ENCODE data around the gene PPDPF.
"Not testable (repeated sequence)": the region's sequence is repeated elsewhere in the genome, so short reads cannot be mapped to it uniquely, and the experiment has no call there.

The PPDPF gene

GRCh38 chr20:63500902-63501817 is 19.4 kb upstream of the PPDPF start:
- DNase-seq, result peak in 1 of 2 experiments; percentile 66

GRCh38 chr20:63501818-63502670 is 18.5 kb upstream of the PPDPF start:
- peak; percentile 85 to 87 for DNase-seq

DNA sequence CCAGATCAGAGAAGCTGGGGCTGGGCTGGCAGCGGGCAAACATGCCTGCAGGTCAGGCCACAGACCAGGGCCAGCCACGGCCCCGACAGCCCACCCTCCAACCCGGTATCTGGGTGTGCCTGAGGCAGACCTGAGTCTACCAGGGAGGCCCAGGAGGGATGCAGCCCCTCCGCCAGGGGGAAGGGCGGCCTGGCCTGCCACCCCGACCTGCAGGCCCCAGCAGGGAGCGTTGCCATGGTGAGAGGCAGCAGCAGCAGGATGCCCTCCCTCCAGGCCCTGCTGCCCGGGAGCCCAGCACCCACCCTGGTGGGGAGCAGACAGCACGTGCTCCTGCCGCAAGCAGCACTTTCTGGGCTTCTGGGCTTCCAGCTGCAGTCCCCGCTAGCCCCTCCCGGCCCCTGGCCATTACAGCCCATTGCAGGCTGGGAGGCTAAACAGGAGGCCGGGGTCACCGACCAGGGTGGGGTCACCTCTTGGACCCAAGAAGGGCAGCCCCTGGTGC is 17.8 kb upstream of the PPDPF start:
- peak; percentile 78 to 91 for DNase-seq

DNA sequence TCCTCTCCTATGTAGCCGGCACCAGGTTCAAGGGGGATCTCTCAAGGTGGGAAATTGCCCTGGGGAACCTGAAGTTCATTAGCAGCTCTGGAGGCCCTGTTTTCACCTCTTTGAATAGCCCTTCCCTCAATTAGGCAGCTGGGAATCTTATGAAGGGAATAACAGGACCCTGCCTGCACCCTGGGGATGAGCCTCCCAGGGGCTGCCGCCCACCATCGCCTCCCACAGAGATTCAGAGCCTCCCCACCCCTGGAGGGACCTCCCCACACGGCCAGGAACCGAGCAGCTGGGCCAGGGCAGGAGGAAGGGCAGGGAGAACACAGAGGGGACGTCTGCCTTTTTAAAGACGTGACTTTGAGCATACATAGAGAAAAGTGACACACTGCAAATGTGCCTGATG is 17.0 kb upstream of the PPDPF start:
- no peak for DNase-seq

DNA sequence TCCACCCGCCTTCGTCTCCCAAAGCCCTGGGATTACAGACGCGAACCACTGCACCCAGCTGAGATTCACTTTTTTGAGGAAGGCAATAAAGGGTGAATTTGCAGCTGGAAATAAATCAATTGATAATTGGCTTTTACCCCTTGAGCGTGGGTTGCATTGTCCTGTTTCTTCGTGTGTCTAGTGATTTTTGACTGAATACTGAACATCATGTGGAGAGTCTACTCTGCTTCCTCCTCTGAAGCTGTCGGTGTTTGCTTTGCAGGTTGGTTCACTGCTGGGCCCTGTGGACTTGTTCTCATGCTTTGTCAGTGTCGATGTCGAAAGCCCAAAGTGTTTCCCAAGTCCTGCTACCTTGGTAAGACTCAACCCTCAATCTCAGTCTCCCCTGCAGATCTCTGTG is 15.9 kb upstream of the PPDPF start:
- DNase-seq, result no peak

GRCh38 chr20:63505281-63505680 is 15.3 kb upstream of the PPDPF start:
- no peak for DNase-seq

- no peak for DNase-seq
Observed at GRCh38 chr20:63505723-63506122, 14.8 kb upstream of the PPDPF start.

DNA sequence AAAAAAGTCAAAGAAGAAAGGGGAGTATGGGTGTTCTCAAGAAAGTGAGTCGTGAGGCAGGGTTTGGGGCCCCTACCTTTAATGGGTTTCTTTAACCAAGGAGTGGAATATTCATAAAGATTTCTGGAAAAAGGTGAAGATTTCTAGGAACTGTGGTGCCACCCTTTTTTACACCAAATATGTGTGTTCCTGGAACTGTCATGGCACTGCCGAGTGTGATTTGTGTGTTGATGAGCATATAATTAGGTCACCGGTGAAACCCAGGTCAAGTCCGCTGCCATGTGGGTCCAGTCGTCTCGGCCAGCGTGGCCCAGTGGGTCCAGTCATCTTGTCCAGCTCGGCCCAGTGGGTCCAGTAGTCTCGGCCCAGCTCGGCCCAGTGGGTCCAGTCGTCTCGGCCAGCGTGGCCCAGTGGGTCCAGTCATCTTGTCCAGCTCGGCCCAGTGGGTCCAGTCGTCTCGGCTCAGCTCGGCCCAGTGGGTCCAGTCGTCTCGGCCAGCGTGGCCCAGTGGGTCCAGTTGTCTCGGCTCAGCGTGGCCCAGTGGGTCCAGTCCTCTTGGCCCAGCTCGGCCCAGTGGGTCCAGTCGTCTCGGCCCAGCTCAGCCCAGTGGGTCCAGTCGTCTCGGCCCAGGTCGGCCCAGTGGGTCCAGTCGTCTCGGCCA is 13.4 kb upstream of the PPDPF start:
- no peak for DNase-seq

DNA sequence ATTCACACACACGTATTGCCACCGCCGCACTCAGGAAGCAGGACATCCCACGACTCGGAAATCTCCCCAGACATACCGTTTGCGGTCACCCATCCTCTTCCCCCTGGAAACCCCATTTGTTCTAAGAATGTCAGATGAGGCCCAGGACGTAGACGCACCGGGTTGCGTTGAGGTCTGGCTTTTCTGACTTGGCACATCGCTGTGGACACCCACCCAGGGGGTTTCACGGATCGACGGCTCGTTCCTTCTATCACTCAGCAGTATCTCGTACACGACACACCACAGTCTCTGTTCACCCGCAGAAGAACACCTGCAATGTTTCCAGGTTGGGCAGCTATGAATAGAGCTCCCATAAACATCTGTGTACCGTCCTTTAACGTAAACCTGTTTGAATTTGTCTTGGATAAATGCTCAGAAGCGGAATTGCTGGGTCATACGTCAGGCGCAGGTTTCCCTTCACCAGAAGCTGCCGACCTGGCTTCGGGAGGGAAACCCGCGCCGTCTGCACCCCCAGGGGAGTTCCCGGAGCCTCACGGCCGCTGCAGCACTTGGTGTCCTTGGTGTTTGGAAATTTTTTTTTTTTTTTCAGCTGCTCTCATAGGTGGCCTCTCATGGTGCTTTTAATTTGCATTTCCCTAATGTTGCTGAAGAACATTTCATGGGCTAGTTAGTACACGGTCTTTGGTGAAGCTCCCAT is 12.3 kb upstream of the PPDPF start:
- DNase-seq, result no peak

- no peak for DNase-seq
Observed at GRCh38 chr20:63509088-63509564, 11.4 kb upstream of the PPDPF start.

- no peak for DNase-seq
Observed at GRCh38 chr20:63513207-63513606, 7.4 kb upstream of the PPDPF start.

GRCh38 chr20:63514520-63514919 is 6.0 kb upstream of the PPDPF start:
- not testable (repeated sequence) for DNase-seq

GRCh38 chr20:63517376-63518309 is 2.9 kb upstream of the PPDPF start:
- DNase-seq, result no peak

DNA sequence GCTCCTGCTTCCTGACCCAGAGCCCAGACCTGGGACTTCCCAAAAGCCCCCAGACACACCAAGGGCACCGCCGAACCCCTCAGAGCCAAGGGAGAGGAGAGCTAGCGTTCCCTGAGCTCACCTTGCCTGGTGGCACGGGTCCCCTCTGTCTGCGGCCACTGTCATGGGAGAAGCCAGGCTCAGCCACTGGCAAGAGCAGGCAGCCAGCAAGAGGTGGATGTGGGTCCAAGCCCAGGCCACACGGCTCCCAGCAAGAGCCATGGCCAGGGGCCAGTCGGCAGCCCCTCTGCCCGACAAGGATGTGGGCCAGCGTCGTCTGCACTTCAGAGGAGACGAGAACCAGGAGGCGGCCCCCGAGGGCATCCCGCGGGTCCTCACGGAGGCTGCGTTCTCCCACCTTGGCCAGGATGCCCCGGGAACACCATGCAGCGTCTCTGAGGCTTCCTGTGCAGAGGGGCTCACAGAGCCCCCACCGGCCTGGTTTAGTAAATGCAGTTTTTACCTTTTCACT is 2.2 kb upstream of the PPDPF start:
- DNase-seq, result no peak

GRCh38 chr20:63518946-63519667 is 1.5 kb upstream of the PPDPF start:
- DNase-seq, result no peak

DNA sequence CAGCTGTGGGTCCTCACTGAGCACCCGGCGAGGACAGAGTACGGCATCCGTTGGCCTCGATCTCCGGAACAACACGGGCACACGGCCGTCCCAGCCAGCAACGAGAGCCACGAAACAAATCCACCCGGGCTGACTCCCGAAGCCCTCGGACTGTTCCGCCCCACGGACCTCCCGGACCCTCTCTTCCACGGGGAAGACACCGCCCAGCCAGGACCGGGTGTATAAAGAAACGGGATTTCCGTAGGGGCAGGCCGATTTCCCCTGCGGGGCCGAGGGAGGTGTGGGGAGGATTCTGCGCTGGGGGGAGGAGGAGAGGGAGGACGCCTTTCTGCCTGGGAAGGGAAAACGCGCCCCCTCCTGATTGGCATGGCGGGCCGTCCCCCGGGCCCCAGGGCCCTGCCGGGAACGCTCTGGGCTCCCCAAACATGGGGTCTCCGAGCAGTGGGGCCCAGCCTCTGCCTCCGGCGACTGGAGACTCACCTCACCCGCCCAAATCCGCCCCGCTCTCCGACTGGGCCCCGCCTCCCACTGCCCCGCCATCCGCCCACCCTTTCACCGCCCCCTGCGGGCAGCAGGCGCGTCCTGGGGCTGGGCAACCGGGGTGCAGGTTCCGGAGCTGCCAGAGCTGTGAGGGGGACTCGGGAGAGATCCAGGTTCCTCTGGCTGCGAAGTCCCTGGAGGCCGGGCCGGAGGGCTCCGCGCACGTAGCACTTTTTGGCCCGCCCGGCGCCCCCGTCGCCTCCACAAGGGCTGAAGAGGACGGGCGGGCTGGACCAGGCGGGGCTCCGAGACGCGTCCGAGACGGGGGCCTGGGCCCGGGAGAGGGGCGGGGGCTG is 679 bp upstream of the PPDPF start:
- peak; percentile 58 to 59 for DNase-seq

GRCh38 chr20:63520934-63521601 is 503 bp downstream of the PPDPF start:
- DNase-seq, result no peak

DNA sequence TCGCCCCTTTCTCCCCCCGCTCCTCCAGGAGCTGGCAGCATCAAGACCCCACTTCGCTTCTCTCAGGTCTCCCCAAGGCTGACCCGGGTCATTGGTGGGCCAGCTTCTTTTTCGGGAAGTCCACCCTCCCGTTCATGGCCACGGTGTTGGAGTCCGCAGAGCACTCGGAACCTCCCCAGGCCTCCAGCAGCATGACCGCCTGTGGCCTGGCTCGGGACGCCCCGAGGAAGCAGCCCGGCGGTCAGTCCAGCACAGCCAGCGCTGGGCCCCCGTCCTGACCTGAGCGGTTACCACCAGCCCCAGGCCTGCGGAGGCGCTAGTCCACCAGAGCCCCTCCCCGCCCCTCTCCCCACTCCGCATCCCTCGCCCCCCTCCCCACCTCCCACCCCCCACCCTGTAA is 1.0 kb downstream of the PPDPF start:
- no peak for DNase-seq
